ENCODE results near the gene FBLN1.
"Not testable (repeated sequence)": the region's sequence is repeated elsewhere in the genome, so short reads cannot be mapped to it uniquely, and the experiment has no call there.

FBLN1 gene

GRCh38 chr22:45483918-45484499 lies 18.7 kb upstream of the FBLN1 start:
- H3K4me3 ChIP-seq (ENCODE audit: low read depth, low read length), result no peak overlapping the region
- no peak for TF ChIP-seq CTCF (IDR thresholded peaks at IDR 0.05; ENCODE audit: borderline replicate concordance, insufficient read depth, low read depth, low read length)

- TF ChIP-seq CTCF (IDR thresholded peaks at IDR 0.05; ENCODE audit: borderline replicate concordance, insufficient read depth, low read depth, low read length), result no peak
- no peak overlapping the region for H3K4me3 ChIP-seq (ENCODE audit: low read depth, low read length)
Measured at GRCh38 chr22:45484742-45485141, 17.9 kb upstream of the FBLN1 start.

- TF ChIP-seq CTCF (IDR thresholded peaks at IDR 0.05; ENCODE audit: borderline replicate concordance, insufficient read depth, low read depth, low read length), result no peak
- no peak overlapping the region for H3K4me3 ChIP-seq (ENCODE audit: low read depth, low read length)
Measured at GRCh38 chr22:45485261-45485660, 17.4 kb upstream of the FBLN1 start.

DNA sequence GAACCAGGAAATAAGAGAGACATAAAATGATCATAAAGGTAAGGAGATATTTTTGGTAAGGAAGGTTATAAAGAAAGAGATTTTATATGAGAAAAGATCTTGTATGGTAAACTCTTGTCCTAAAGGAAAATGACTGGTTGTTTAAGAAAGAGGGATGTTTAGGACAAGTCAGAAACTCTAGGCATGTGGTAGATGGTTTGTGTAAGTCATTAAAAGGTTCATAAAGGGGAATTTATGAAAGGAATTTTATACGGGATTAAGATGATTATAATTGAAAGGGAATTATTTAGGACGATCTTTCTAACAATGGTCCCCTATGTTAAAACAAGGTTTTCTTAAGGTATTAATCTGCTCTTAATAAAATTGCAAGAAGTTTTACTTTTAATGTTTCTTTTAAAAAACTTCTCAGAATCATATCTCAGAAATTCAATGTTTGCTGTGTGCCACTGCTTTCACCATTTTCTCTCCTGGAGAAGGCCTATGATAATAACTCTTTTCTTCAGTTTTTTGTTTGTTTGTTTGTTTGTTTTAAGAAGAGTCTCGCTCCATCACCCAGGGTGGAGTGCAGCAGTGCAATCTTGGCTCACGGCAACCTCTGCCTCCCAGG lies 13.8 kb upstream of the FBLN1 start:
- H3K4me3 ChIP-seq (ENCODE audit: low read depth, low read length), result no peak overlapping the region
- no peak for TF ChIP-seq CTCF (IDR thresholded peaks at IDR 0.05; ENCODE audit: borderline replicate concordance, insufficient read depth, low read depth, low read length)

DNA sequence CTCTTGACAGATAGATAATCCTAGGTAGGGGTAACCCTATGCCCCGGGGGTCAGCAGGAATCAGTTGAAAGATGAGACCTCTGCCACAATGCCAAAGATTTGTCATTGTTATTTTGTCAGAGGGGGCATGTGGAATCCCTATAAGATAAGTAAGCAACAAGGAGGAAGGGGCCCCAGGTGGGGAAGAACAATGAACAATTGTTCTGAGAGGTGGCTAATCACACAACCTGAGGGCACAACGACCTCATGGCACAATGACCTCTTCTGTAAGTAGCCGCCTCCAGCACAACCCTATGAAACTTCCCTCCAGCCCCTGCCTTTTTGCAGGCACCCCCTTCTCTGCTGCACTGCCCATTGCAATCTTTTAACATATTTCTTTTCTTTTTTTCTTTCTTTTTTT lies 11.8 kb upstream of the FBLN1 start:
- H3K4me3 ChIP-seq (ENCODE audit: low read depth, low read length), result no peak overlapping the region
- TF ChIP-seq CTCF (IDR thresholded peaks at IDR 0.05; ENCODE audit: borderline replicate concordance, insufficient read depth, low read depth, low read length), result no peak

- TF ChIP-seq CTCF (IDR thresholded peaks at IDR 0.05; ENCODE audit: borderline replicate concordance, insufficient read depth, low read depth, low read length), result no peak
- H3K4me3 ChIP-seq (ENCODE audit: low read depth, low read length), result no peak overlapping the region
Measured at GRCh38 chr22:45491841-45492240, 10.8 kb upstream of the FBLN1 start.

GRCh38 chr22:45493286-45493771 lies 9.4 kb upstream of the FBLN1 start:
- no peak overlapping the region for H3K4me3 ChIP-seq (ENCODE audit: low read depth, low read length)
- no peak for TF ChIP-seq CTCF (IDR thresholded peaks at IDR 0.05; ENCODE audit: borderline replicate concordance, insufficient read depth, low read depth, low read length)

GRCh38 chr22:45494306-45494705 lies 8.4 kb upstream of the FBLN1 start:
- not testable (repeated sequence) for H3K4me3 ChIP-seq (ENCODE audit: low read depth, low read length)

DNA sequence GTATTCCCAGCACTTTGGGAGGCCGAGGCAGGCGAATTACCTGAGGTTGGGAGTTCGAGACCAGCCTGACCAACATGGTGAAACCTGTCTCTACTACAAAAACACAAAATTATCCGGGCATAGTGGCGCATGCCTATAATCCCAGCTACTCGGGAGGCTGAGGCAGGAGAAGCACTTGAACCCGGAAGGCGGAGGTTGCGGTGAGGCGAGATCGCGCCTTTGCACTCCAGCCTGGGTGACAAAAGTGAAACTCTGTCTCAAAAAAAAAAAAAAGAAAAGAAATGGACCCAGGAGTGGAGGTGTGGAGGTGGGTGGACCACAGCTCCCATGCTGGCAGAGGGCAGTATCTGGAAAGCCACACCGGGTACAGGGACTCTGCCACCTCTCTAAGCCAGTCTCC lies 7.1 kb upstream of the FBLN1 start:
- H3K4me3 ChIP-seq (ENCODE audit: low read depth, low read length), result not testable (repeated sequence)

Measured in GM12875 (cell line).